ENCODE measurements around the gene OR51B4.
"Not testable (repeated sequence)": the region's sequence is repeated elsewhere in the genome, so short reads cannot be mapped to it uniquely, and the experiment has no call there.

Gene OR51B4

GRCh38 chr11:5266609-5267008 is 35.1 kb downstream of the OR51B4 start:
- Histone ChIP-seq H3K4me1 (ENCODE audit: control insufficient read depth, insufficient read depth, low read length) (no peaks in the 10 kb centered on the region), H3K4me3 (ENCODE audit: low read length) (no peak overlapping the region), H3K27me3 (ENCODE audit: control insufficient read depth, insufficient read depth, low read length) (peaks cover 5% of the 10 kb centered on the region), H3K36me3 (ENCODE audit: insufficient read depth, low read length) (no peaks in the 10 kb centered on the region), H3K9me3 (replicated peaks; ENCODE audit: low read length) (no peaks in the 10 kb centered on the region), H3K9ac (ENCODE audit: low read depth, low read length) (no peak overlapping the region), H3K4me2 (ENCODE audit: low read length) (no peak overlapping the region)

- Histone ChIP-seq H3K4me1 (ENCODE audit: control insufficient read depth, insufficient read depth, low read length) (no peaks in the 10 kb centered on the region), H3K36me3 (ENCODE audit: insufficient read depth, low read length) (no peaks in the 10 kb centered on the region), H3K9ac (ENCODE audit: low read depth, low read length) (no peak overlapping the region), H3K27me3 (ENCODE audit: control insufficient read depth, insufficient read depth, low read length) (peaks cover 5% of the 10 kb centered on the region), H3K9me3 (replicated peaks; ENCODE audit: low read length) (no peaks in the 10 kb centered on the region), H3K4me2 (ENCODE audit: low read length) (no peak overlapping the region), H3K4me3 (ENCODE audit: low read length) (no peak overlapping the region)
Observed at GRCh38 chr11:5265832-5266231, 35.9 kb downstream of the OR51B4 start.

- Histone ChIP-seq H3K4me1 (ENCODE audit: control insufficient read depth, insufficient read depth, low read length) (no peaks in the 10 kb centered on the region), H3K27me3 (ENCODE audit: control insufficient read depth, insufficient read depth, low read length) (peaks cover 5% of the 10 kb centered on the region), H3K36me3 (ENCODE audit: insufficient read depth, low read length) (no peaks in the 10 kb centered on the region), H3K9ac (ENCODE audit: low read depth, low read length) (no peak overlapping the region), H3K9me3 (replicated peaks; ENCODE audit: low read length) (no peaks in the 10 kb centered on the region), H3K4me2 (ENCODE audit: low read length) (no peak overlapping the region), H3K4me3 (ENCODE audit: low read length) (no peak overlapping the region)
Observed at GRCh38 chr11:5258543-5259262, 43.0 kb downstream of the OR51B4 start.

- Histone ChIP-seq H3K4me3 (ENCODE audit: low read length) (no peak overlapping the region), H3K4me2 (ENCODE audit: low read length) (no peak overlapping the region), H3K27me3 (ENCODE audit: control insufficient read depth, insufficient read depth, low read length) (peaks cover 6% of the 10 kb centered on the region), H3K36me3 (ENCODE audit: insufficient read depth, low read length) (no peaks in the 10 kb centered on the region), H3K9me3 (replicated peaks; ENCODE audit: low read length) (no peaks in the 10 kb centered on the region), H3K9ac (ENCODE audit: low read depth, low read length) (no peak overlapping the region), H3K4me1 (ENCODE audit: control insufficient read depth, insufficient read depth, low read length) (no peaks in the 10 kb centered on the region)
Observed at GRCh38 chr11:5257296-5257695, 44.5 kb downstream of the OR51B4 start.

- H3K4me2 ChIP-seq (ENCODE audit: low read length); H3K27me3 ChIP-seq (ENCODE audit: control insufficient read depth, insufficient read depth, low read length); H3K9ac ChIP-seq (ENCODE audit: low read depth, low read length); H3K4me1 ChIP-seq (ENCODE audit: control insufficient read depth, insufficient read depth, low read length); H3K36me3 ChIP-seq (ENCODE audit: insufficient read depth, low read length); H3K4me3 ChIP-seq (ENCODE audit: low read length); H3K9me3 ChIP-seq (replicated peaks; ENCODE audit: low read length): not testable (repeated sequence)
Observed at GRCh38 chr11:5254646-5255413, 46.9 kb downstream of the OR51B4 start, which contains the start of gene HBG2. Gene HBG2 (minus strand): TSS chr11:5254781. CDS start chr11:5254728, 53 bp downstream.

- not testable (repeated sequence) for H3K9me3 ChIP-seq (replicated peaks; ENCODE audit: low read length); H3K4me1 ChIP-seq (ENCODE audit: control insufficient read depth, insufficient read depth, low read length); H3K27me3 ChIP-seq (ENCODE audit: control insufficient read depth, insufficient read depth, low read length); H3K36me3 ChIP-seq (ENCODE audit: insufficient read depth, low read length); H3K4me3 ChIP-seq (ENCODE audit: low read length); H3K4me2 ChIP-seq (ENCODE audit: low read length); H3K9ac ChIP-seq (ENCODE audit: low read depth, low read length)
Observed at GRCh38 chr11:5254023-5254422, 47.7 kb downstream of the OR51B4 start.

GRCh38 chr11:5253440-5253839 is 48.3 kb downstream of the OR51B4 start:
- not testable (repeated sequence) for H3K4me2 ChIP-seq (ENCODE audit: low read length); H3K27me3 ChIP-seq (ENCODE audit: control insufficient read depth, insufficient read depth, low read length); H3K36me3 ChIP-seq (ENCODE audit: insufficient read depth, low read length); H3K9ac ChIP-seq (ENCODE audit: low read depth, low read length); H3K9me3 ChIP-seq (replicated peaks; ENCODE audit: low read length); H3K4me1 ChIP-seq (ENCODE audit: control insufficient read depth, insufficient read depth, low read length); H3K4me3 ChIP-seq (ENCODE audit: low read length)

GRCh38 chr11:5252919-5253265 is 48.9 kb downstream of the OR51B4 start:
- H3K27me3 ChIP-seq (ENCODE audit: control insufficient read depth, insufficient read depth, low read length) = peaks cover 3% of the 10 kb centered on the region
- no peaks in the 10 kb centered on the region for H3K9me3 ChIP-seq (replicated peaks; ENCODE audit: low read length)
- no peaks in the 10 kb centered on the region for H3K4me1 ChIP-seq (ENCODE audit: control insufficient read depth, insufficient read depth, low read length)
- no peak overlapping the region for H3K4me3 ChIP-seq (ENCODE audit: low read length)
- H3K4me2 ChIP-seq (ENCODE audit: low read length) = no peak overlapping the region
- H3K36me3 ChIP-seq (ENCODE audit: insufficient read depth, low read length) = no peaks in the 10 kb centered on the region
- H3K9ac ChIP-seq (ENCODE audit: low read depth, low read length) = no peak overlapping the region

- peaks cover 3% of the 10 kb centered on the region for H3K27me3 ChIP-seq (ENCODE audit: control insufficient read depth, insufficient read depth, low read length)
- no peaks in the 10 kb centered on the region for H3K36me3 ChIP-seq (ENCODE audit: insufficient read depth, low read length)
- H3K9ac ChIP-seq (ENCODE audit: low read depth, low read length) = no peak overlapping the region
- H3K4me3 ChIP-seq (ENCODE audit: low read length) = no peak overlapping the region
- no peaks in the 10 kb centered on the region for H3K9me3 ChIP-seq (replicated peaks; ENCODE audit: low read length)
- H3K4me1 ChIP-seq (ENCODE audit: control insufficient read depth, insufficient read depth, low read length) = no peaks in the 10 kb centered on the region
- no peak overlapping the region for H3K4me2 ChIP-seq (ENCODE audit: low read length)
Observed at GRCh38 chr11:5252192-5252918, 49.4 kb downstream of the OR51B4 start.

- H3K4me3 ChIP-seq (ENCODE audit: low read length) = no peak overlapping the region
- no peaks in the 10 kb centered on the region for H3K4me1 ChIP-seq (ENCODE audit: control insufficient read depth, insufficient read depth, low read length)
- no peaks in the 10 kb centered on the region for H3K36me3 ChIP-seq (ENCODE audit: insufficient read depth, low read length)
- H3K9me3 ChIP-seq (replicated peaks; ENCODE audit: low read length) = no peaks in the 10 kb centered on the region
- H3K4me2 ChIP-seq (ENCODE audit: low read length) = no peak overlapping the region
- no peak overlapping the region for H3K9ac ChIP-seq (ENCODE audit: low read depth, low read length)
- H3K27me3 ChIP-seq (ENCODE audit: control insufficient read depth, insufficient read depth, low read length) = peaks cover 3% of the 10 kb centered on the region
Observed at GRCh38 chr11:5251746-5252145, 50.0 kb downstream of the OR51B4 start.
